Natural killer cell (primary cell): ENCODE results near the gene SLC39A13. TPM values are rescaled to one million over a fixed set of nuclear protein-coding genes. Genes with fewer than 3 reads are reported as not detected.
"Not testable (repeated sequence)": the region's sequence is repeated elsewhere in the genome, so short reads cannot be mapped to it uniquely, and the experiment has no call there.

Experiments
- ATAC-seq, 3 donors: fragments of 150-1000 bp in 2 of 3; fragments of 200-7000 bp in 1 of 3; cut with Tn5 transposase; 1 replicate in 1 of 3; 2 replicates in 2 of 3; pipeline ENCODE4 v1.10.0; 2021; ENCODE audit warnings: mild to moderate bottlenecking in 2 of 3, moderate library complexity in 2 of 3
- DNase-seq, 2 donors: peaks; one replicate each; pipeline versions ENCODE4 v3.0.0 to v3.0.0-alpha.2; 2013 to 2021; ENCODE audit warnings: mixed read lengths in 1 of 2
- H3K27ac ChIP-seq: one replicate; pipeline ENCODE4 v1.5.1; 2013; ENCODE audit warnings: mild to moderate bottlenecking, low read length
- H3K27me3 ChIP-seq: one replicate; pipeline ENCODE4 v1.6.1; 2013; ENCODE audit warnings: low read length; ENCODE audit not compliant: control insufficient read depth, insufficient read depth
- H3K36me3 ChIP-seq: one replicate; pipeline ENCODE4 v1.6.1; 2013; ENCODE audit warnings: low read length; ENCODE audit not compliant: control insufficient read depth, insufficient read depth
- H3K4me1 ChIP-seq: one replicate; pipeline ENCODE4 v1.6.1; 2013; ENCODE audit warnings: low read length; ENCODE audit not compliant: control insufficient read depth, insufficient read depth
- H3K4me3 ChIP-seq: one replicate; pipeline ENCODE4 v1.5.1; 2013; ENCODE audit warnings: low read length
- H3K9me3 ChIP-seq: one replicate; pipeline ENCODE4 v1.6.1; 2013; ENCODE audit warnings: low read length; ENCODE audit not compliant: control insufficient read depth, insufficient read depth
- H3K27ac Mint-ChIP-seq, 2 donors: one replicate each; pipeline ENCODE4 v1.8.0; 2022; ENCODE audit warnings: mild to moderate bottlenecking in 2 of 2, mixed read lengths in 2 of 2, moderate library complexity in 1 of 2
- H3K27me3 Mint-ChIP-seq, 2 donors: one replicate each; pipeline ENCODE4 v1.8.0; 2022; ENCODE audit warnings: low read depth in 2 of 2, mixed read lengths in 2 of 2
- H3K36me3 Mint-ChIP-seq: one replicate; pipeline ENCODE4 v1.8.0; 2022; ENCODE audit warnings: mixed read lengths
- H3K4me1 Mint-ChIP-seq, 2 donors: one replicate each; pipeline ENCODE4 v1.8.0; 2022; ENCODE audit warnings: mixed read lengths in 2 of 2
- H3K4me3 Mint-ChIP-seq: one replicate; pipeline ENCODE4 v1.8.0; 2022; ENCODE audit warnings: mild to moderate bottlenecking, moderate library complexity, mixed read lengths
- H3K9me3 Mint-ChIP-seq, 2 donors: one replicate each; pipeline ENCODE4 v1.8.0; 2022; ENCODE audit warnings: mixed read lengths in 2 of 2
- WGBS: methylation state at CpG from one replicate; pipeline ENCODE4 v1.1.7; 2013; ENCODE audit warnings: missing lambda C conversion rate; ENCODE audit not compliant: insufficient coverage; 5-methylcytosine and 5-hydroxymethylcytosine counted together
- intact Hi-C: fragments of 100-400 bp; cut with micrococcal nuclease; formaldehyde crosslinking; loops from one replicate; pipeline ENCODE4 v1.14.2; 2022
- total RNA-seq, 4 donors: library from RNA; stranded (reverse); fragments of 120-200 nt in 1 of 4; gene quantifications; one replicate each; pipeline versions ENCODE4 v1.2.3 to v1.2.4, GENCODE V29; 2013 to 2022
- TF ChIP-seq, protein P1 (sequence below): fragments of 200-600 bp; IDR thresholded peaks from one replicate; pipeline ENCODE4 v1.8.0; 2022; ENCODE audit warnings: antibody characterized with exemption

Gene SLC39A13
- total RNA-seq, 3 donors from 2014 or later (not counting 1 experiment from before 2014, with no cell fraction given): 29.1 to 34.7 (median 32.6) TPM

DNA sequence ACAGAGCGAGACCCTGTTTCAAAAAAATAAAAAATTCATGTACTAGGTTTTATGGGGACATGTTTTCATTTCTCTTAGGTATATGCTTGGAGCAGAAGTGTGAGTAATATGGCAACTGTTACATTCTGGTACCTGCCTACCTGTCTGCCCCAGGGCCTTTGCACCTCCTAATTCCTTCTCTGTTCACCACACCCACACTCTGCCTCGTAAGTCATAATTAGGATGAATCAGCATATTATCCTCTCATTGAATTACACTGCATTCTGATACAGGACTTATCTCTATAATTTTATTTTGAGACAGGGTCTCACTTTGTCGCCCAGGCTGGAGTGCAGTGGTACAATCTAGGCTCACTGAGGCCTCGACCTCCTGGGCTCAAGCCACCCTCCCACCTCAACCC, 43.6 kb downstream of the SLC39A13 start:
- DNase-seq (no peak), ATAC-seq (no peak)
- Mint-ChIP-seq H3K27ac (no peak overlapping the region), H3K4me1 (peaks cover 5 to 9% of the 10 kb centered on the region in 2 donors), H3K4me3 (no peak overlapping the region), H3K27me3 (no peaks in the 10 kb centered on the region), H3K9me3 (no peaks in the 10 kb centered on the region), H3K36me3 (no peaks in the 10 kb centered on the region)
- no peak overlapping the region for H3K27ac ChIP-seq
- WGBS: 94% methylated on average over 4 of the region's 4 CpGs
- TF ChIP-seq, protein P1, sequence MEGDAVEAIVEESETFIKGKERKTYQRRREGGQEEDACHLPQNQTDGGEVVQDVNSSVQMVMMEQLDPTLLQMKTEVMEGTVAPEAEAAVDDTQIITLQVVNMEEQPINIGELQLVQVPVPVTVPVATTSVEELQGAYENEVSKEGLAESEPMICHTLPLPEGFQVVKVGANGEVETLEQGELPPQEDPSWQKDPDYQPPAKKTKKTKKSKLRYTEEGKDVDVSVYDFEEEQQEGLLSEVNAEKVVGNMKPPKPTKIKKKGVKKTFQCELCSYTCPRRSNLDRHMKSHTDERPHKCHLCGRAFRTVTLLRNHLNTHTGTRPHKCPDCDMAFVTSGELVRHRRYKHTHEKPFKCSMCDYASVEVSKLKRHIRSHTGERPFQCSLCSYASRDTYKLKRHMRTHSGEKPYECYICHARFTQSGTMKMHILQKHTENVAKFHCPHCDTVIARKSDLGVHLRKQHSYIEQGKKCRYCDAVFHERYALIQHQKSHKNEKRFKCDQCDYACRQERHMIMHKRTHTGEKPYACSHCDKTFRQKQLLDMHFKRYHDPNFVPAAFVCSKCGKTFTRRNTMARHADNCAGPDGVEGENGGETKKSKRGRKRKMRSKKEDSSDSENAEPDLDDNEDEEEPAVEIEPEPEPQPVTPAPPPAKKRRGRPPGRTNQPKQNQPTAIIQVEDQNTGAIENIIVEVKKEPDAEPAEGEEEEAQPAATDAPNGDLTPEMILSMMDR: no peak
- H3K27me3 ChIP-seq: no peaks in the 10 kb centered on the region
- no peaks in the 10 kb centered on the region for H3K9me3 ChIP-seq
- no peaks in the 10 kb centered on the region for H3K36me3 ChIP-seq
- H3K4me3 ChIP-seq: no peak overlapping the region
- H3K4me1 ChIP-seq: peaks cover 4% of the 10 kb centered on the region
- intact Hi-C loops: no loop called here

DNA sequence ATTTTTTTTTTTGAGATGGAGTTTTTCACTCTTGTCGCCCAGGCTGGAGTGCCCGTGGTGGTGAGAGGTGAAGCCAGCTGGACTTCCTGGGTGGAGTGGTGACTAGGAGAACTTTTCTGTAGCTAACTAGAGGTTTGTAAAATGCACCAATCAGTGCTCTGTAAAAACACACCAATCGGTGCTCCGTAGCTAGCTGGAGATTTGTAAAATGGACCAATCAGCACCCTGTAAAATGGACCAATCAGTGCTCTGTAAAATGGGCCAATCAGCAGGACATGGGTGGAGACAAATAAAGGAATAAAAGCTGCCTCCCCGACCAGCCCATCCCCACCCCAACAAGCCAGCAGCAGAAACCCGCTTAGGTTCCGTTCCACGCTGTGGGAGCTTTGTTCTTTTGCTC, 45.0 kb downstream of the SLC39A13 start:
- intact Hi-C loops: no loop called here
- Mint-ChIP-seq H3K27ac (no peak overlapping the region), H3K4me3 (no peak overlapping the region), H3K9me3 (no peaks in the 10 kb centered on the region), H3K4me1 (peaks cover 5% of the 10 kb centered on the region in 2 donors), H3K27me3 (no peaks in the 10 kb centered on the region), H3K36me3 (no peaks in the 10 kb centered on the region)
- no peaks in the 10 kb centered on the region for H3K27me3 ChIP-seq
- TF ChIP-seq, protein P1: no peak
- H3K9me3 ChIP-seq: no peaks in the 10 kb centered on the region
- H3K4me1 ChIP-seq: peaks cover 4% of the 10 kb centered on the region
- H3K27ac ChIP-seq: no peak overlapping the region
- no peak for ATAC-seq
- H3K36me3 ChIP-seq: no peaks in the 10 kb centered on the region
- no peak overlapping the region for H3K4me3 ChIP-seq
- WGBS: 89% methylated on average over 8 of the region's 8 CpGs
- no peak for DNase-seq

DNA sequence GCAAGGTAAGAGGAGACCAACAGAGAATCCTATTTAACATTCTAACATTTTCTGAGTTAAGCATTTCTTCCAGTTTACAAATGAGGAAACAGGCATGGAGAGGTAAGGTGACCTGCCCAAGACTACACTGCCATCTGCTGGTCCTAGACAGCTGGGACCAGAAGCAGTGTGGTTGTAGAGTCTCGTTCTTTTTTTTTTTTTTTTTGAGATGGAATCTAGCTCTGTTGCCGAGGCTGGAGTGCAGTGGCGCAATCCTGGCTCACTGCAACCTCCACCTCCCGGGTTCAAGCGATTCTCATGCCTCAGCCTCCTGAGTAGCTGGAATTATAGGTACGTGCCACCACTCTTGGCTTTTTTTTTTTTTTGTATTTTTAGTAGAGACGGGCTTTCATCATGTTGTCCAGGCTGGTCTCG, 45.9 kb downstream of the SLC39A13 start:
- H3K4me1 Mint-ChIP-seq, H3K27me3 Mint-ChIP-seq, H3K4me3 Mint-ChIP-seq, H3K36me3 ChIP-seq, H3K36me3 Mint-ChIP-seq, H3K4me3 ChIP-seq, H3K27me3 ChIP-seq, H3K27ac ChIP-seq, H3K9me3 Mint-ChIP-seq, H3K4me1 ChIP-seq, H3K9me3 ChIP-seq, H3K27ac Mint-ChIP-seq: not testable (repeated sequence)
- TF ChIP-seq, protein P1: peak; percentile 69
- intact Hi-C loops: loop anchor here (1.0 kb wide), 2 partner anchors 80 to 565 kb away; no protein-coding TSS in a partner anchor
- peak; percentile 33 to 86 for DNase-seq
- 55% methylated on average over 4 of the region's 8 CpGs for WGBS
- ATAC-seq: peak; percentile 92 to 99 (median 98)

DNA sequence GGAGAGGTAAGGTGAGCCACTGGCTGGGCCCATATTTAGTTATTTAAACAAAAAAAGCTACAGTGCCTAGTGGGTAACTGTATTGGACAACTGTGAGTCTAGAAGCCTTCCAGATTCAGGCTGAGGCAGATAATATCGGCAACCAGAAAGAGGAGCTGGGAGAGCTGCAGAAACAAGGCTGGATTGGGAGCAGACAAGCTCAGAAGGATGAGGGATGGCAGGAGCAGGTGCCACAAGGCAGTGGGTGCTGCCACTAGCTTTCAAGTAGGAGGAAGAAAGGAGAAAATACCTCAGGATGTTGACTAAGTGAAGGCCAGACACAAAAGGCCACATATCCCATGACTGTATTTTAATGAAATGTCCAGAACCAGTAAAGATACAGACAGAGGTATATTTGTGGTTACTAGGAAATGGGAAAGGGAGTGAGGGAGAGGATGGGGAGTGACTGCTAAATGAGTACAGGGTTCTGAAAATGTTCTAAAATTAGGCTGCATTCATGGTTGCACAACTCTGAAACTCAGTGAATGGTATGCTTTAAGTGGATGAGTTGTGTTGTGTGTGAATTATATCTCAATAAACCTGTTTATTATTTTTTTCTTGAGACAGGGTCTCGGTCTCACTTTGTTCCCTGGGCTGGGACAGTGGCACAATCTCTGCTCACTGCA, 52.3 kb downstream of the SLC39A13 start:
- Histone ChIP-seq H3K36me3 (peaks cover 17% of the 10 kb centered on the region), H3K4me1 (no peaks in the 10 kb centered on the region), H3K27ac (no peak overlapping the region), H3K4me3 (no peak overlapping the region), H3K9me3 (no peaks in the 10 kb centered on the region), H3K27me3 (no peaks in the 10 kb centered on the region)
- no peak for ATAC-seq
- Mint-ChIP-seq H3K9me3 (no peaks in the 10 kb centered on the region), H3K27ac (peak overlapping the region in 1 of 2 donors; percentile 61), H3K4me1 (peaks cover 0 to 12% of the 10 kb centered on the region in 2 donors), H3K4me3 (no peak overlapping the region), H3K27me3 (no peaks in the 10 kb centered on the region), H3K36me3 (no peaks in the 10 kb centered on the region)
- TF ChIP-seq, protein P1: no peak
- 100% methylated on average over 2 of the region's 2 CpGs for WGBS
- no peak for DNase-seq
- intact Hi-C loops: no loop called here
